GM19035 (cell line): ENCODE results near the gene MAP9.
"Not testable (repeated sequence)": the region's sequence is repeated elsewhere in the genome, so short reads cannot be mapped to it uniquely, and the experiment has no call there.

Source experiments
- ATAC-seq: cut with Tn5 transposase; IDR thresholded peaks from one replicate; pipeline ENCODE4 v1.9.1; 2021; ENCODE audit not compliant: unreplicated experiment

Gene MAP9

DNA sequence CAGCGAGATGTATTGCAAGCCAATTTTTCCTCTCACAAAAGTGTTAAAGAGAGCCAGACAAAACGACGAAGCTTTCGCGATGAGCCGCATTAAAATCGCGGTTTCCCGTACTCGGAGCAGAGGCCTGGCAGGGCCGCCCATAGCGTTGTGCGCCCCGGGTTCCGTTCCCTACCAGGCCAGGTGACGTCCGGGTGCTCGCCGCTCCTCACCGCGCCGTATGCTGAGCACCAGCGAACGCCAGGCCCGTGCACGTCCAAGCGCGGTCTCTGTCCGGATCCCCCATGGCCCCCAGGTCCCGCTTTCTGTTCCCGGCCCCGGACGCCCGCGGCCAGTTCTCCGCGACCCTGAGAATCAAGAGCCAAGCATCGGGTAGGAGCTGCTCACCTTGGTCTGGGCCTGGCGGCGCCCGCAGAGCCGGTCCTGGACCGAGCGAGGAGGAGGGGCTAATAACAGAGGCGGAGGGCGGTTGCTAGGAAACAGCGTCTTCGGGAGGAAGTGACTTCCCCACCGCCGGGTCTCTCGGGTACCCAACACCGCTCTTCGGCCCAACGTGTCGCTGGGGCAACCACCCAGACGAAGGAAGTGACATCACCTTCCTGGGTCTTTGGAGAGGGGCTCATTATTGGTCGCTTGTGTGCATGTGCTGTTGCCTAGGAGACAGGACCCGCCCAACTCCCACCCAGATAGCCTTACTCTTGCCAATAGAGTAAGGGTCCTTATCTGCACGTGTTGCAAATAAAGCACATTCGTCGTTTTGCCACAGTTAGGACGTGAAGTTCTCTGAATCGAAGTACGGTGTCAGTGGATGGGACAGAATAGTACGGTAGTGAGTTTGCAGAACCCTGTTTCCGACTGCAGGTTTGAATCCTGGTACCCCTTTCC lies at the start of gene MAP9:
TSS of gene MAP9 (minus strand) at position 579 of the 882 bp plus-strand sequence. CDS start 1,115 bp downstream, outside the sequence.
- ATAC-seq, result peak; percentile 98

DNA sequence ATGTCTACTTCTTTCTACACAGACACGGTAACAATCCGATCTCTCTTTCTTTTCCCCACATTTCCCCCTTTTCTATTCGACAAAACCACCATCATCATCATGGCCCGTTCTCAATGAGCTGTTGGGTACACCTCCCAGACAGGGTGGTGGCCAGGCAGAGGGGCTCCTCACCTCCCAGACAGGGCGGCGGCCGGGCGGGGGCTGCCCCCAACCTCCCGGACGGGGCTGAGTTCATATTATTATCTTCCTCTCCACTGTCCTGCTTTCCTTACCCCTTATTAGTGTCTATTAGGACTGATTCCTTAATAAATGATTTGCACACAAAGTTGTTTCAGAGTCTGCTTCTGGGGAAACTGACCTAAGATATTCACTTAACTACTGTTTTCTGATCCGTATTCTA lies 48.0 kb upstream of the MAP9 start:
- ATAC-seq, result not testable (repeated sequence)

DNA sequence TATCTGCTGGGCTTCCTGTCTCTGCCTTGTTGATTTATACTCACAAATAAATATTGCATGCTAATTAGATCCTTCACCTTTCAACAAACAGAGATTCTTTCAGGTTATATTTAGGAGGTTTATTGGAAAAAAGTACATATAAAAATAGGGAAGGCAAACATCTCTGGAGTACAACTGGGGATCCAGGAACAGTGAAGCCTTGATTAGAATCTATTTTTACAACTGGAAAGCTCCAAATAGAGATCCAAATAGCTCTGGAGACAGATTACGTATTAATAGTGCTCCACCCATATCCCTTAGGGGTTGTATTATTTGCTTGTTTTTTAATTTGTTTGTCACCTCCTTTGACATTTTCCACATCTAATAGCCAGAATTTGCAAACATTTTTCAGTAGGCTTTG lies 46.9 kb upstream of the MAP9 start:
- ATAC-seq, result no peak

DNA sequence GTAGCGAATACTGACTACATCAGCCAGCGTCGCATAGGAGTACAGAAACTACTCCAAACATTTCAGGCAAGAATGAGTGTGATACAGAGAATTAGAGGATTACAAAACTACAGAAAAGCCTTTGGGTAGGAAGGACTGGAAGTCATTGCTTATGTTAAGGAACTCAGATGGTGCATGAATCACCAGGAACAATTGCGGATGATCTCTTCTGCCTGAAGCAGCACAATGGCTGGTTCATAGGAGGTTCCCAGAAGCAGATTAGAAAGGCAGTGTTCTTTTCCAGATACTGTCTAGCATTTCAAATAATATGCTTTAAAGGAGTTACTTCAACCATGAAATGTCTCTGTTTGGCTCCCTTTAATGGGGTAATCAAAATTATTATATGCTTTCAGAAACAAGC lies 42.5 kb upstream of the MAP9 start:
- no peak for ATAC-seq

DNA sequence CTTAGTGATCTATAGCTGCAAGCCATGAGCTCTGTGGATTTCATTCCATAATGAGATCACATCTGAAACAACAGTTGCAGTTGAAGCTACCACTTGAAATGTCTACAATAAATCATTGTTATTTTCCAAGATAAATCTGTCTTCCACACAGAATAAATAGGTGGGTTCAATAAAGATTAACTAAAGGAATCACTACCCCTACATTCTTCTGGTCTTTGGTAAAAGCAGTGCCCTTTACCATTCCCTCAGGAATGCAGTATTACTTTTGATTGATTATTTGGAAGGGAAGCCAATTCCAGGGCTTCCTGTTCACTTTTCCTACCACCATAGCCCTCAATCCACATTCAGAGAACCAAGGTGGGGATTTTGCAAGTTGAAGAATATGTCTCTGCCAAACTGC lies 38.9 kb upstream of the MAP9 start:
- ATAC-seq, result no peak

DNA sequence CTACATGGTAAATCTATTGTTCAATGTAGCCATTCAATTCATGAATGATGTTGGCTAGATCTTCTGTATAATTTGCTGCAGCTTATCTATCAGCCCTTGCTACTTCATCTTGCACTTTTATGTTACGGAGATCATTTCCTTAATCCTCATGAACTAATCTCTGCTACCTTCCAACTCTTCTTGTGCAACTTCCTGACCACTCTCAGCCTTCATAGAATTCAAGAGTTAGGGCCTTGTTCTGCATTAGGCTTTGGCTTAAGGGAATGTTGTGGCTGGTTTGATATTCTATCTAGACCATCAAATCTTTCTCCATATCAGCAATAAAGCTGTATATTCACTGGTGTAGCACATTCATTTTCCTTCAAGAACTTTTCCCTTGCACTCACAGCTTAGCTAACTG lies 36.7 kb upstream of the MAP9 start:
- ATAC-seq, result no peak

DNA sequence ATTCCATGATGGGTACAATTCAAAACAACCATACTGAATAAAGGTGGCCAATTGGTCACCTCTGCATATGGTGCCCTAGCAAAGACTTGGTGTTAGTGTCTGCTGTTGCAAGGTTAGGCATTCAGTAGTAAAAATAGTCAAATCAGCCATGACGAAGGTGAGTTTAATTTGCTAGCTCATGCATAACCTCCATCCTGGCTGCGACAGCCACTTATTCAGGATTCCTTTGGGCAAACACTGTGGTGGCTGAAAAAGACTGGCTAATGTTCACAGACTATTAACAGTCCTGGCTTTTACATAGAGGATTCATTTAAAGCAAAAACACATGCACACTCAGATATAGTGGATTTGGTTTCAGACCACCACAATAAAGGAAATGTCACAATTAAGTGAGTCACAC lies 34.8 kb upstream of the MAP9 start:
- ATAC-seq, result no peak

DNA sequence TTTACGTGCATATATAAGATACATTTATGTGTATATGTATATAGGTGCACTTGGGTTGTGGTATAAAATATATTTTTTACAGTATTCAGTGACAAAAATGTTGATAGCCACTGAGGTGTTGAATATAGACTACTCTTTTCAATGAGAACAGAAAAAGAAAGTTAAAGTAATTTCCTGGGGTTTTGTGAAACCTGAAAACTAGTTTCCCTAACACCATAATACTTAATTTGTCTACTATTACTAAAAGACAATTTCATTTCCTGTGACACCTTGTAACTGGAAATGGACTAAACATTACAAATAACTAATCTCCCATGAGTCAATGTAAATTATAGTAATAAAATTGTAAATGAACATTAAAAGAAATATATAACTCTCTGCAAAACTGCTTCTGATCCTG lies 32.0 kb upstream of the MAP9 start:
- no peak for ATAC-seq

DNA sequence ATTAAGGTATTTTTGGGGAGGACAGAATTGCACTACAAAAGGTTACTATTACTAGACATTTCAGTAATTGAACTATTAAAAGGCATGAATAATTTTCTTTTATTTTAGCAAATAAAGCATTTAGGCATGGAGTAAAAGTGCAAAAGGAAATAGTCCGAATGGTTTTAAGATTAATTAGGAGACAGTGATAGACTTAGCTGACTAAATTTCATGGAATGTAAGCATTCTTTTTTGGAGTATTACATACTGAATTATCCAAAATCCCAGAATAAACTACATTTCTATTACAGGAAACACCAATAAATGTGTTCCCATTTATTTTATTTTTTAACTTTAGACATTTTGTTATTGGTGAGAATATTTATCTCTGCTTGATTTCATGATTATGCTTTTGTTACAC lies 30.7 kb upstream of the MAP9 start:
- no peak for ATAC-seq

DNA sequence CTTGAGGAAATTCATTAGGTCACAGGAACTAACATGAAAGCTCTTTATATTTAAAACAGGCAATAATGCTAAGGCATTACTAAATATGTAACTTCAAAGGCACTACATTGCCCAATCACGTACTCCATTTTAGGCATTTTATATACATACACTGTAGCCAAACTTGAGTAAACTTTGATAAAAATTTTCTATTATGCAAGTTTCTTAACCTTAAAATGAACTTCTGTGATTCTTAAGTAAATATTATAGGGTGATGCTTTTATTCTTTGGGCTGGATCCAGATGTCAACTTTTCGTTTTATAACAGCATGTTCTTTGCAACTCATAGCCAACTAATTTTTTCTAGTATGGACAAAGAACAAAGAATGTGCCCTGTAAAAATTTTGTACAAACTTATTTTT lies 28.3 kb upstream of the MAP9 start:
- ATAC-seq, result no peak

DNA sequence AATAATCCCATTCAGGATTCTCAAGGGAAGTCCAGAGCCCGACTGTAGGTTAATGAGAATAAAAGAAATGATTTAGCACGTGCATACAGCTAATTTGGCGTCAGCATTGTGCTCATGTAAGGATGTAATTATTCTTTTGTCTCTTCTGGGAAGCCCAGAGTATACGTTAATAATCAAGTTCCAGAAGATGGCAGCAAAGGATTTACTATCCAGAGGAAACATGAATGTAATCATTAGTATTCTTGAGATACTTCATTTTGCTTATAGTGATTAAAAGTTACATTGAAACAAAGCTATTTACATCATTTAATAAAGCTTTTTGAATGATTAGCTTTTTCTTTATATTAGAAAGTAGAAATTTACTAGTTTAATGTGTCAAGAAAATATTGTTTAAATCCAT lies 27.1 kb upstream of the MAP9 start:
- no peak for ATAC-seq

DNA sequence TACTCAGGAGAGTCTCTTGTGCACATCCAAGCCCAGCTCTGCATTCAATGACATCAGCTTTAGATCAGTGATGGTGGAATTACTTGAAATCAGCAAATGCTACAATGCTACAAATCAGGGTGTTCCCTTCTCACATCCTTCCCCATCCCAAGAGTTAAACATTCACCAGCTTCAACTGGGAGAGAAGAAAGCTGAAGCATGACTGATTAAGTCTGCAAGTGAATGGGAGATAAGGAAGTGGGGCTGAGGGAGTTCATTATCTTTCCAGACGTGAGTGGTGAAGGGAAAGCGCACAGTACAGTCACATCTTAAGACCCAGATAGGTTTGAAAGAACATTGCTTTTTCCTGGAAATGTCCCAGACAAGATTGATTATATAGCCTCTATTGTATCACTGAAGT lies 26.2 kb upstream of the MAP9 start:
- no peak for ATAC-seq

DNA sequence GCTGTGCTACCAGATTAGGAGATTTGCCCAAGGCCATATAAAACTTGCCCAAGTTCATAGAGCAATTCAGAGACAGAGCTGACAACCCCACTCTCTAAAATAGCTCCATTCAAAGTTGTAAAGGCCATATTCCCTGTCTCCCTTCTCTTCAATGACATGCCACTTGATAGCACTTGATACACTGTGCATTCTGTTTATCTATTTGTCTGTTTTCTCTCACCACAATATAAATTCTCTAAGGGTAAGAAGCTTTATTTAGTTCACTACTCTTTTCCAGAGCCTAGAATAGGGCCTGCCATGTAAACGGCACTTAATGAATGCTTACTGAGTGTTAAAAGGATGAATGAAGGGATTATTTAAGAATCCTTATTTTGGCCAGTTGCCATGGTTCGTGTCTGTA lies 24.1 kb upstream of the MAP9 start:
- ATAC-seq, result no peak

DNA sequence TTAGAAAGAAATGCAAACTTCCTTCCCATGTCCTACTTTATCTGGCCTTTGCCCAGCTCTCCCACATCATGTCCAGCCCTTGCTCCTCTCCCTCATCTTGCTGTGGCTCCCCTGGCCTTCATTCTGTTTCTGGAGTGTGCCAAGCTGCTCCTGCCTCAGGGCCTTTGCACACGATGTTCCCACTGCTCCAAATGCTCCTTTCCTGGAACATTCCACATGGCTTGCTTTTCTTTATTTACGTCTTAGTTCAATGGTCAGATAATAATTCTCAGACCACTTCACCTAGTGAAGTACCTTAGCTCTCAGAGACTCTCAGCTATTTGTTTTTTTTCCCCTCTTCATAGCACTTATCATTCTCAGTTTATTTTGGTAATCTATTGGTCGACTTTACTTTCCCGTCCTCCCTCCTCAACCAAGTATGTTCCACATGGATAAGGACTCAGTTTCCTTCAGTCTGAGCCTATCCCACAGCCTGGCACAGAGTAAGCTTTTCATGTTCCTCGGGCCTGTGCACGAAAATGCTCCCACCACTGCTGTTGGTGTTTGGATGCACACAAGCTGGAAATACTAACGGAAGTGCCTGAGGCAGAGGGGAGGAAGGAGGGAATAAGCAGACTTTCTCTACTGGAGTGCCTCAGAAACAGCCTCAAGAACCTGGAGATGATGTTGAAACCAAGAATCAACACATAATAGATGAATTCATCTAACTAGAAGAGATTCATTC lies 23.4 kb upstream of the MAP9 start:
- ATAC-seq, result no peak

DNA sequence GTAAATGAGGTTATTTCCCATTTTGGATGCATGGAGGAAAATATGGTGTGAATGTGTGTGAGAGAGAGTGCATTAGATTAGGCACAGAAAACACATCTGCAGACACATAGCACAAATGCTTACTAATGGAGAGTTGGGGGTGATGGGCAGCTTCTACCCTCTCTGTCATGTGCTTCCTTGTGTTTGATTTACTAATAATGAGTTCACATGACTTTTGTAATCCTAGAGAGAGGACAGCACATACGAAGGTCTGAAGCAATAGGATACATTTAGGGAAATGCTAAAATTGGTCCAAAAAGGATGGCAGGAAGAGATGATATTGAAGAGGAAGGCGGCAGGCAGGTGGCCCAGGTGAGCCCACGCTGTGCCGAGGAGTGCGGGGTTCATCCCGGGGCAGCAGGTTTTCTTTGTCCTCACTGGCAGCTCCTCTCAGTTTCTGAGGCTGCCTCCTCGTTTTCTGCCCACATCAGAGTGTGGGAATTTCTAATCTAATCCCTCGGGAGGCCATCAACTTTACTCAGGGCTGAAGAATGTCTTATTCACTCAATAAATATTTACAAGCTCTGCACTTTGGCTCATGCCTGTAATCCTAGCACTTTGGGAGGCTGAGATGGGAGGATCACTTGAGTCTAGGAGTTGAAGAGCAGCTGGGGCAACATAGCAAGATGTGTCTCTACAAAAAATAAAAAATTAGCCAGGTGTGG lies 15.9 kb upstream of the MAP9 start:
- ATAC-seq, result no peak

DNA sequence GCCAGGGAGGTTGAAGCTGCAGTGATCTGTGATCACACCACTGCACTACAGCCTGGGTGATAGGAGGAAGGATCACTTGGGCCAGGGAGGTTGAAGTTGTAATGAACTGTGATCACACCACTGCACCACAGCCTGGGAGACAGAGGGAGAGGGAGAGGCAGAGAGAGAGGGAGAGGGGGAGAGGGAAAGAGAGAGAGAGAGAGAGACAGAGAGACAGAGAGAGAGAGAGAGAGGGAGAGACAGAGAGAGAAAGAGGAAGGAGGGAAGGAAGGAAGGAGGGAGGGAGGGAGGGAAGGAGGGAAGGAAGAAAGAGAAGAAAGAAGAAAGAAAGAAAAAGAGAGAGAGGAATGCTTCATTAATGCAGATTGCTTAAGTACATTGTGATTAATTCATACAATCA lies 15.2 kb upstream of the MAP9 start:
- ATAC-seq, result no peak

DNA sequence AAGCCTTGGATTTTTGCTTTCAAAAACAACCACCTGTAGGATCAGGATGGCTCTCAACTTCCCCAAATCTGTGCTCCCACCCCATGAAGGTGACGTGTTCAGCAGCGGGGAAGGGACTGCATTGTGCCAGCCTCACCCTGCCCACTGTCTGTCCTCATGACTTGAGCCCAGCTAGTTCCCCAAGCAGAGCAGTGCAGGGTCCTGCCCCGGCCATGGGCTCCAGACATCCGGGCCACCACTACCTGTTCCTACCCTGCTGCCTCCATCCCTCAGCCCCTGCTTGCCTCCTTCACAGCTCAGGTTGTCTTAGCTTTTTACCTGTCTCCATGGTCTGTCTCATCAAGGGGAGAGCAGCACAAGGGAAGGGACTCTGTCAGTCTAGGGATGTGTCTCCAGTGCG lies 11.4 kb upstream of the MAP9 start:
- ATAC-seq, result no peak

DNA sequence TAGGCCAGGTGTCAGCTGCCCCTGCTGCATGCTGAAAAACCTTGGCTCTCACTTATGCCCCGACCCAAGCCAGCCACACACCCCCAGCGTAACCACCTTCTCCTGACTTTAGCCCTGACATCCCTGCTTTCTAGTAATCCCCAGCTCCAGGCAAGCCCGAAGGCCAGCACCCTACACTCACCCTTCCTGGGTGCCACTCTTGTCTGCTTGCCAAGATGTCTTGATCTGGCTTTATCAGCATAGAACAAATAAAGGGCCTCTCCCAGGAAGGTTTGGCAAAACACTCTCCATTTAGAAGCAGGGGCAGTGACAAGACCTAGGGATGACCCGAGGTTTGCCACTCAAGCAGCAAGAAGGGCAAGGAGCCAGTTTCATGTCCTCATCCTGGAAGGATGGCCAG lies 6.8 kb upstream of the MAP9 start:
- no peak for ATAC-seq

DNA sequence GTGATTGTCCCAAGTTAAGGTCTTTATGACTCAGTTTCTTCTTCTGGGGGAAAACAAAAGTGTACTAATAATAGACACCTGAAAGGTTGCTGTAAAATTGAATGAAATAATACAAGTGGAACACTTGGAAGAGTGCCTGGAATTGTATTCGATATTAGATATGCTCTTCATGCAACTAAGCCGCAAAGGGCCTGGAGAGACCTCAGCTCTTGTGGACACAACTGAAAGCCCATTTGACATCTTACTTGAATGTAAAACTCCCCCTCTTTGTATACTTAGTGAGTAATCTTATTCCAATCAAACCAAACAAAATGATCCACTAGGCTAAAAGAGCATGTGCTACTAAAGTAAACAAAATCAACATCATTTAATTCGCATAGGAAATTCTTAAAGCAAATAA lies 511 bp upstream of the MAP9 start:
- ATAC-seq, result no peak

DNA sequence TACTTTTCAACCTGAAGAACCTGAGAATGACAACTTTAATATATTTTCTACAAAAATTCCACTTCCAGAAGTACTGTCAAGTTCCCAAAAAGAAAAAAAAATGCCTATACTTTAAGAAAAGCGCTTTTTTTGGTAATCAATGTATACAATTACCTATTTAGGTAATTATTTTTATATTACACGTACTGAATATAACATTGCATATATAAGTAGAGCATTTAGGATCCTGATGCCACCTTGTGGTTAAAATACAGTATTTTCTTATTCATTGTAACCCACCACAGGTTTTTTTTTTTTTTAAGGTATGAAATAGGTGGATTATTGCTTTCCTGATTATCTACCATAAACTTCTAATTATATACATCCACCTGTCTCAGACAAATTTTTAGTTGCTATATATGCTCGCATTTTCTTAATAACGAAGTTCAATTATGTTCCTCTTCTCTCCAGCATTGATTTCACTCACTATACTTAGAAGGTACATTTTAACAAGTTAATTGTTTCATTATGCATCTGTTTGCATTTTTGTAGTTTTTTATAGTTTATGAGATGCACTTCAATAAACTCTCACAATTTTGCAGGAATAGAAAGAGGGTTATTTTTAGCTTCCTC lies 5.2 kb downstream of the MAP9 start:
- peak; percentile 36 for ATAC-seq

DNA sequence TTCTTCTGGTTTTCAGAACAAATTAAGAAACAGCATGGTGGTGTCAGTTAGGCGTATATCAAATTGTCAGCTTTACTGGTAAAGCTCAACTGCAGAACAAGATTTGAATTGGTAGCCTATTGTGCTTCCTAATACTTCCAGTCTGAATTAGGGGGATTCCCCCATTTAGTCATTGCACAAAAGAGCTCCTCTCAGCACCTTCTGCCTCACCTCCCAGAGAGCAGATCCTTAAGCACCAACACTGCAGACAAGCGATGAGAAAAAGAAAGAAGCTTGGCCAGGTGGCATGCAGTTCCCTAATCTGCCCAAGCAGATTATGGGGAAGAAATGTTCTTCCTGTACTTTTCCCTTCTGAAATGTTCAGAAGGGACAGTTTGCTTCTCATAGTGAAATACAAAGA lies 9.2 kb downstream of the MAP9 start:
- ATAC-seq, result no peak
